Retinal pigment epithelial cell (primary cell): Measurements from ENCODE around the gene INPP4A.

Source experiments
- DNase-seq: peaks from one replicate; pipeline ENCODE4 v3.0.0-alpha.2; 2010; ENCODE audit warnings: low read depth
- H3K4me3 ChIP-seq: 2 replicates; pipeline ENCODE4 v1.5.1; 2011; ENCODE audit warnings: mild to moderate bottlenecking, low read length, control low read depth, moderate library complexity
- CTCF ChIP-seq: conservative IDR thresholded peaks from 2 replicates; pipeline ENCODE4 v1.5.1; 2011; ENCODE audit warnings: low read depth, low read length, control low read depth, inconsistent platforms

INPP4A gene

GRCh38 chr2:98460573-98461497 is 16.2 kb downstream of the INPP4A start:
- no peak for TF ChIP-seq CTCF
- H3K4me3 ChIP-seq, result no peak overlapping the region
- no peak for DNase-seq

DNA sequence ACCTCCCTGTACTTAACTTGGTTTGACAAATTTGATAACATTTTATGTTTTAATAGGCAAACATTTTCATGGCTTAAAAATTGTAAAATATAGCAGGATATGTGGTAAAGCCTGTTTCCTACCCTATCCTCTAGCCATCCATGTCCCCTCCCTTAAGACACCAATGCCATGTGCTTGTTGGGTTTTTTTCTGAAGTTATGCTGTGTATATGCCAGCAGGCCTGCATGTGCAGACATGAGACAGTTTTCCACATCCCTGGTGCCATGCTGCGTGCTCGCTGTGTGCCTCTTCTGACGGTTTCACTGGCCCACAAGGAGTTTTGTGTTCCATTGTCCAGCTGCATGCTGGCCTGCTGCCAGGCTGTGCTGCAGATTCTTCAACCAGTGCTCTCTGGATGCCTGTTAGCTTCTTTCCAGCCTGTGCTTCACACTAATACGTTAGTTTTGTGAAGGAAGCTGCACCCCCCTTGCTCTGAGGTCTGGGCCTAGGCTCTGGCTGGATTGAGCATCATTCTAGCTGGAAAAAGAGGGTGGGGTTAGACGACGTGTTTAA is 16.9 kb downstream of the INPP4A start:
- DNase-seq, result no peak
- no peak for TF ChIP-seq CTCF
- H3K4me3 ChIP-seq, result no peak overlapping the region

DNA sequence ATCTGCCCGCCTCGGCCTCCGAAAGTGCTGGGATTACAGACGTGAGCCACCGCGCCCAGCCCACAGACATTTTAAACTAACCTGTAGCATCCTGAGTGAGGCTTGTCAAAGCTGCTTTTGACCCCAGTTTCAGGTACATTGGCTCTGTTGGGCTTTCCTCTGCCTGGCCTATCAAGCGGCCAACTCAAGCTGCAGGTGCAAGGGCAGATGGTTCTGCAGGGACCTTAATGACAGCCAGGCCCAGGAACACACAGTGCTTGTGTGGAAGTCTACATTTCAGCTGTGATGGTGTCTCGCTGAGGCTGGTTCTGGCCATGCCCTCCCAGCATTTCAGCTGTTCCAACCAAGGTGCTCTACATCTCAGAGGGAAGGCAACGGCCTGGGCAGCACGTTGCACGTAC is 18.4 kb downstream of the INPP4A start:
- TF ChIP-seq CTCF, result no peak
- no peak overlapping the region for H3K4me3 ChIP-seq
- DNase-seq, result no peak

DNA sequence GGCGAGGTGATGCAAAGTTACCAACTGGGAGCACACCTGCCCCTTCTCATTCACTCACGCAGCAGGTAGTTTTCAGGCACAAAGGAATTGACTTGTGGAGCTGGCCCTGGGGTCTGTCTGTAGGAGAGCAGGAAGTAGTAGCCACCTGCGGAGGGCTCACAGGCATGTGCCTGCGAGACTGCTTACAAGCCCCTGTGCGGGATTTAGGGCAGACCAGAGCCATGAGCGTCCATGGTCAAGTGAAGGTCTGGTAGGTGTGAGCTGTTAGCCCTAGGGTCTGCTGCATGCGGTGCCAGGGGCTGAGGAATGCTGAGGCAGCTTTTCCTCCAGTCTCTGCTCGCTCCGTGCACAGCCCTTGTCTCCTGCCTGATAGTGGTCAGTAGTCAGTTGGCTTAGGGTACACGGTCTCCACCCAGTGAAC is 18.9 kb downstream of the INPP4A start:
- TF ChIP-seq CTCF, result no peak
- H3K4me3 ChIP-seq, result no peak overlapping the region
- no peak for DNase-seq

- DNase-seq, result no peak
- H3K4me3 ChIP-seq, result no peak overlapping the region
Observed at GRCh38 chr2:98463988-98464771, 19.5 kb downstream of the INPP4A start.

GRCh38 chr2:98464772-98465310 is 20.2 kb downstream of the INPP4A start:
- no peak overlapping the region for H3K4me3 ChIP-seq
- no peak for TF ChIP-seq CTCF
- DNase-seq, result no peak

More at GRCh38 chr2:98463988-98464771, 19.5 kb downstream of the INPP4A start:
- no peak for TF ChIP-seq CTCF
